ENCODE measurements around the gene SNAP47.

Gene SNAP47

GRCh38 chr1:227785094-227785804 lies 50.0 kb downstream of the SNAP47 start:
- DNase-seq (ENCODE audit: low read depth) = no peak

GRCh38 chr1:227785805-227786671 lies 50.8 kb downstream of the SNAP47 start:
- DNase-seq (ENCODE audit: low read depth) = no peak

- DNase-seq (ENCODE audit: low read depth) = no peak
Observed at GRCh38 chr1:227786673-227787512, 51.7 kb downstream of the SNAP47 start.

- DNase-seq (ENCODE audit: low read depth) = peak; percentile 93
Observed at GRCh38 chr1:227787513-227788270, 52.5 kb downstream of the SNAP47 start.

GRCh38 chr1:227788271-227789083 lies 53.2 kb downstream of the SNAP47 start:
- DNase-seq (ENCODE audit: low read depth) = peak; percentile 70

GRCh38 chr1:227789084-227790033 lies 54.1 kb downstream of the SNAP47 start:
- peak; percentile 22 for DNase-seq (ENCODE audit: low read depth)

GRCh38 chr1:227790034-227790400 lies 54.8 kb downstream of the SNAP47 start:
- no peak for DNase-seq (ENCODE audit: low read depth)

GRCh38 chr1:227790868-227791267 lies 55.6 kb downstream of the SNAP47 start:
- DNase-seq (ENCODE audit: low read depth) = no peak

GRCh38 chr1:227791425-227792143 lies 56.3 kb downstream of the SNAP47 start:
- DNase-seq (ENCODE audit: low read depth) = no peak

- no peak for DNase-seq (ENCODE audit: low read depth)
Observed at GRCh38 chr1:227792216-227793078, 57.2 kb downstream of the SNAP47 start.

- no peak for DNase-seq (ENCODE audit: low read depth)
Observed at GRCh38 chr1:227793079-227793947, 58.1 kb downstream of the SNAP47 start.

GRCh38 chr1:227793948-227794816 lies 58.9 kb downstream of the SNAP47 start:
- DNase-seq (ENCODE audit: low read depth) = peak; percentile 31

GRCh38 chr1:227794817-227795192 lies 59.6 kb downstream of the SNAP47 start:
- DNase-seq (ENCODE audit: low read depth) = no peak

GRCh38 chr1:227795732-227796131 lies 60.5 kb downstream of the SNAP47 start:
- DNase-seq (ENCODE audit: low read depth) = no peak

GRCh38 chr1:227796359-227796915 lies 61.2 kb downstream of the SNAP47 start:
- no peak for DNase-seq (ENCODE audit: low read depth)

- DNase-seq (ENCODE audit: low read depth) = no peak
Observed at GRCh38 chr1:227797144-227797543, 61.9 kb downstream of the SNAP47 start.

Measured in ELR (cell line).